SU-DHL-6 (cell line): ENCODE results near the gene DNAJC5G.

Source experiments
- H2AFZ ChIP-seq: fragments of 200-600 bp; sonication (generic); 2 replicates; pipeline ENCODE4 v1.6.1; 2014; ENCODE audit warnings: low read depth, mild to moderate bottlenecking, moderate library complexity, mixed read lengths, antibody characterized with exemption, low read length; ENCODE audit not compliant: severe bottlenecking
- H3F3A ChIP-seq: fragments of 200-600 bp; shearing (Covaris generic); 2 replicates; pipeline ENCODE4 v1.6.0; 2016; ENCODE audit warnings: antibody characterized with exemption, mild to moderate bottlenecking; ENCODE audit not compliant: insufficient read depth
- H3K27ac ChIP-seq: fragments of 200-600 bp; sonication (generic); 2 replicates; pipeline ENCODE4 v1.5.1; 2016; ENCODE audit warnings: low read depth, mild to moderate bottlenecking, low read length, moderate library complexity, mixed read lengths
- H3K27me3 ChIP-seq: fragments of 200-600 bp; sonication (generic), shearing (Covaris generic); 2 replicates; pipeline ENCODE4 v1.6.0; 2014; ENCODE audit warnings: mild to moderate bottlenecking, low read length
- H3K36me3 ChIP-seq: fragments of 200-600 bp; sonication (generic); 2 replicates; pipeline ENCODE4 v1.6.1; 2014; ENCODE audit warnings: mild to moderate bottlenecking, low read length, mixed read lengths
- H3K4me2 ChIP-seq: fragments of 300-600, 200-600 bp; shearing (Covaris generic), sonication (generic); 2 replicates; pipeline ENCODE4 v1.6.0; 2014; ENCODE audit warnings: low read length, low read depth, mild to moderate bottlenecking; ENCODE audit not compliant: poor library complexity, severe bottlenecking
- H3K4me3 ChIP-seq: fragments of 200-600 bp; sonication (generic); 2 replicates; pipeline ENCODE4 v1.5.1; 2014; ENCODE audit warnings: antibody characterized with exemption, low read length, mild to moderate bottlenecking, mixed read lengths; ENCODE audit not compliant: insufficient read depth, poor library complexity, severe bottlenecking
- H3K79me2 ChIP-seq: fragments of 200-600 bp; sonication (generic); 2 replicates; pipeline ENCODE4 v1.6.1; 2014; ENCODE audit warnings: mild to moderate bottlenecking, low read length, moderate library complexity; ENCODE audit not compliant: insufficient read depth
- H3K9ac ChIP-seq: fragments of 200-600 bp; sonication (generic); 2 replicates; pipeline ENCODE4 v1.7.0; 2014; ENCODE audit warnings: mild to moderate bottlenecking, low read length
- H3K9me2 ChIP-seq: fragments of 200-600 bp; sonication (generic); replicated peaks from 2 replicates; pipeline ENCODE4 v1.6.1; 2014; ENCODE audit warnings: low read length; ENCODE audit not compliant: insufficient read depth
- H3K9me3 ChIP-seq: fragments of 200-600 bp; sonication (generic); 2 replicates; pipeline ENCODE4 v1.6.1; 2014; ENCODE audit warnings: low read length, mixed read lengths; ENCODE audit not compliant: insufficient read depth
- H4K20me1 ChIP-seq: fragments of 200-600 bp; sonication (generic); 2 replicates; pipeline ENCODE4 v1.6.1; 2014; ENCODE audit warnings: low read depth, mild to moderate bottlenecking, antibody characterized with exemption, low read length, moderate library complexity, mixed read lengths
- EZH2phosphoT487 ChIP-seq: fragments of 200-600 bp; sonication (generic), shearing (Covaris generic); conservative IDR thresholded peaks from 2 replicates; pipeline ENCODE4 v1.6.1; 2018; ENCODE audit warnings: mild to moderate bottlenecking, antibody characterized with exemption, low read length, moderate library complexity, mixed read lengths
- TF ChIP-seq, protein P1 (sequence below): fragments of 200-600 bp; sonication (generic); IDR thresholded peaks from one replicate; pipeline ENCODE4 v1.5.1; 2017; ENCODE audit warnings: antibody characterized with exemption, mild to moderate bottlenecking, low read length, moderate library complexity; ENCODE audit not compliant: insufficient read depth, poor library complexity, severe bottlenecking

DNAJC5G gene

GRCh38 chr2:27307545-27308358 lies 32.5 kb downstream of the DNAJC5G start:
- no peaks in the 10 kb centered on the region for H3F3A ChIP-seq
- H3K9me2 ChIP-seq = no peaks in the 10 kb centered on the region
- H3K4me2 ChIP-seq = no peak overlapping the region
- H3K9ac ChIP-seq = no peak overlapping the region
- no peaks in the 10 kb centered on the region for H3K36me3 ChIP-seq
- H4K20me1 ChIP-seq = no peaks in the 10 kb centered on the region
- no peak overlapping the region for H3K27ac ChIP-seq
- TF ChIP-seq, protein P1, sequence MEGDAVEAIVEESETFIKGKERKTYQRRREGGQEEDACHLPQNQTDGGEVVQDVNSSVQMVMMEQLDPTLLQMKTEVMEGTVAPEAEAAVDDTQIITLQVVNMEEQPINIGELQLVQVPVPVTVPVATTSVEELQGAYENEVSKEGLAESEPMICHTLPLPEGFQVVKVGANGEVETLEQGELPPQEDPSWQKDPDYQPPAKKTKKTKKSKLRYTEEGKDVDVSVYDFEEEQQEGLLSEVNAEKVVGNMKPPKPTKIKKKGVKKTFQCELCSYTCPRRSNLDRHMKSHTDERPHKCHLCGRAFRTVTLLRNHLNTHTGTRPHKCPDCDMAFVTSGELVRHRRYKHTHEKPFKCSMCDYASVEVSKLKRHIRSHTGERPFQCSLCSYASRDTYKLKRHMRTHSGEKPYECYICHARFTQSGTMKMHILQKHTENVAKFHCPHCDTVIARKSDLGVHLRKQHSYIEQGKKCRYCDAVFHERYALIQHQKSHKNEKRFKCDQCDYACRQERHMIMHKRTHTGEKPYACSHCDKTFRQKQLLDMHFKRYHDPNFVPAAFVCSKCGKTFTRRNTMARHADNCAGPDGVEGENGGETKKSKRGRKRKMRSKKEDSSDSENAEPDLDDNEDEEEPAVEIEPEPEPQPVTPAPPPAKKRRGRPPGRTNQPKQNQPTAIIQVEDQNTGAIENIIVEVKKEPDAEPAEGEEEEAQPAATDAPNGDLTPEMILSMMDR = no peak
- TF ChIP-seq EZH2phosphoT487 = no peak
- no peaks in the 10 kb centered on the region for H3K9me3 ChIP-seq
- no peaks in the 10 kb centered on the region for H3K79me2 ChIP-seq
- H3K4me3 ChIP-seq = no peak overlapping the region
- H2AFZ ChIP-seq = no peak overlapping the region
- H3K27me3 ChIP-seq = no peaks in the 10 kb centered on the region

GRCh38 chr2:27308359-27308881 lies 33.2 kb downstream of the DNAJC5G start, which contains the start of gene UCN:
UCN (minus strand) TSS chr2:27308445; CDS start chr2:27307895, 550 bp downstream.
- TF ChIP-seq, protein P1 = no peak
- no peak for TF ChIP-seq EZH2phosphoT487
- Histone ChIP-seq H2AFZ (no peak within 1 kb of the TSS), H3K36me3 (no peaks in the 10 kb centered on the region), H3K4me2 (no peak within 1 kb of the TSS), H3K27me3 (no peaks in the 10 kb centered on the region), H3F3A (no peaks in the 10 kb centered on the region), H3K9me2 (no peaks in the 10 kb centered on the region), H3K27ac (no peak within 1 kb of the TSS), H3K9ac (no peak within 1 kb of the TSS), H3K9me3 (no peaks in the 10 kb centered on the region), H3K79me2 (no peaks in the 10 kb centered on the region), H3K4me3 (no peak within 1 kb of the TSS), H4K20me1 (no peaks in the 10 kb centered on the region)

DNA sequence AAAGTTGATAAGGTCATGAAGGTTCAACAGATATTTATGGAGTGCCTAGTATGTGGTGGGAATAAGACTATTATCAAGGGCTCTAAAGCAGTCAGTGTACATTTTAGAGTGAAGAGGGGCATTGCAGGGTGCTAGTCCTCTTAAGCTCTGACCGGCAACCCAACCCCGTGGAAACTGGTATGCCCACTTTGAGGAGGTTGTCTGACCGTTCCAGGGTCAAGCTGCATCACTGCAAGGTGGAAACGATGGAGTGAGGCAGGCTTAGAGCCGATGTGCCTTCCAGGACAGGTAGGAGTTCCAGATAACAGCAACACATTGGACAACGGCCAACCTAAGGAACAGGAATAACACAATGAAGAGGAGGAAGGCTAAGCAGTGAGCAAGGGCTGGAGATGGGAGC lies 34.4 kb downstream of the DNAJC5G start:
- Histone ChIP-seq H3K9me2 (no peaks in the 10 kb centered on the region), H3K27ac (no peak overlapping the region), H4K20me1 (no peaks in the 10 kb centered on the region), H3K36me3 (no peaks in the 10 kb centered on the region), H3K79me2 (no peaks in the 10 kb centered on the region), H3K9ac (no peak overlapping the region), H3K27me3 (no peaks in the 10 kb centered on the region), H2AFZ (no peak overlapping the region), H3K4me2 (no peak overlapping the region), H3K9me3 (no peaks in the 10 kb centered on the region), H3K4me3 (no peak overlapping the region), H3F3A (no peaks in the 10 kb centered on the region)
- no peak for TF ChIP-seq EZH2phosphoT487
- TF ChIP-seq, protein P1 = no peak
